T-helper 17 cell (primary cell): Measurements from ENCODE around the gene IRGQ. TPM values are rescaled to one million over a fixed set of nuclear protein-coding genes. Genes with fewer than 3 reads are reported as not detected.
"Not testable (repeated sequence)": the region's sequence is repeated elsewhere in the genome, so short reads cannot be mapped to it uniquely, and the experiment has no call there.

Experiments
- ATAC-seq: fragments of 150-1000 bp; cut with Tn5 transposase; 2 replicates; pipeline ENCODE4 v1.10.0; 2021; ENCODE audit warnings: mild to moderate bottlenecking, moderate library complexity
- DNase-seq, 3 donors: peaks; one replicate each; pipeline versions ENCODE4 v3.0.0 to v3.0.0-alpha.2; 2020 to 2021
- H3K9me3 ChIP-seq: one replicate; pipeline ENCODE4 v1.7.0; 2013; ENCODE audit warnings: low read length, mild to moderate bottlenecking; ENCODE audit not compliant: control insufficient read depth, poor library complexity, severe bottlenecking
- H3K27ac Mint-ChIP-seq: one replicate; pipeline ENCODE4 v1.8.0; 2022; ENCODE audit warnings: mild to moderate bottlenecking, moderate library complexity, mixed read lengths
- H3K27me3 Mint-ChIP-seq: one replicate; pipeline ENCODE4 v1.8.0; 2022; ENCODE audit warnings: mixed read lengths
- H3K36me3 Mint-ChIP-seq: one replicate; pipeline ENCODE4 v1.8.0; 2022; ENCODE audit warnings: low read depth, mixed read lengths
- H3K4me1 Mint-ChIP-seq: one replicate; pipeline ENCODE4 v1.8.0; 2022; ENCODE audit warnings: mild to moderate bottlenecking, mixed read lengths
- H3K4me3 Mint-ChIP-seq: one replicate; pipeline ENCODE4 v1.8.0; 2022; ENCODE audit warnings: mild to moderate bottlenecking, moderate library complexity, mixed read lengths
- total RNA-seq, 4 donors: library from RNA in 2 of 4; stranded (reverse) in 2 of 4; gene quantifications; one replicate each; pipeline ENCODE4 v1.2.3 and lab custom pipeline; 2022 to 2026

The IRGQ gene
- total RNA-seq, 2 donors from 2014 or later, result 49.9 to 51.1 TPM

DNA sequence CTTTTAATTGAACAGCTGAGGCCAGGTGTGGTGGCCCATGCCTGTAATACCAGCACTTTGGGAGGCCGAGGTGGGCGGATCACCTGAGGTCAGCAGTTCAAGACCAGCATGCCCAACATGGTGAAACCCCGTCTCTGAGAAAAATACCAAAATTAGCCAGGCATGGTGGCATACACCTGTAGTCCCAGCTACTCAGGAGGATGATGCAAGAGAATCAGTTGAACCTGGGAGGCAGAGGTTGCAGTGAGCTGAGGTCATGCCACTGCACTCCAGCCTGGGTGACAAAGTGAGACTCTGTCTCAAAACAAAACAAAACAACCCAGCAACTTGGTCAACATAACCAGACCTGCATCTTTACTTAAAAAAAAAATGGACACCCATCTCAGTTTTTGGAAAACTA lies 8.9 kb downstream of the IRGQ start:
- H3K4me3 Mint-ChIP-seq, H3K36me3 Mint-ChIP-seq, H3K27ac Mint-ChIP-seq, H3K9me3 ChIP-seq, ATAC-seq, H3K27me3 Mint-ChIP-seq, DNase-seq: not testable (repeated sequence)
- peaks cover 16% of the 10 kb centered on the region for H3K4me1 Mint-ChIP-seq

DNA sequence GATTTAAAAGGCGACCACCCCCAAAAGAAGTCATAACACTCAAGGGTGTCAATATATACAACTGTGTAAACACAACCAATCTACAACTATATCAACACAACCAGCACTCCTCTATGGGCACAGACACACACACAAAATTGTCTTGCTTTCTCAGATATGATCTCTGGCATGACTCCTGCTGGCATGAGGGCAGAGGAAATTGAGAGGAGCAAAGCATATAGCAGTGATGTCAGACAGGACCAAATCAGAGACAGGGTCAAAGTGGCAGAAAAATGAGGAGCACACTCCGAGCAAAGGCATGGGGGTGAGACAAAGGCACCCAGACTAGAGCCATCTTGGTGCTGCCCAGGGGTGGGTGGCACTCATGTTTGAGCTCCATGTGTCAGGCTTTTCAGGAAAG lies 9.6 kb downstream of the IRGQ start:
- peaks cover 16% of the 10 kb centered on the region for H3K4me1 Mint-ChIP-seq
- H3K36me3 Mint-ChIP-seq, result peaks cover 3% of the 10 kb centered on the region
- no peaks in the 10 kb centered on the region for H3K27me3 Mint-ChIP-seq
- H3K27ac Mint-ChIP-seq, result no peak overlapping the region
- no peak for ATAC-seq
- H3K4me3 Mint-ChIP-seq, result no peak overlapping the region
- H3K9me3 ChIP-seq, result no peaks in the 10 kb centered on the region
- no peak for DNase-seq

DNA sequence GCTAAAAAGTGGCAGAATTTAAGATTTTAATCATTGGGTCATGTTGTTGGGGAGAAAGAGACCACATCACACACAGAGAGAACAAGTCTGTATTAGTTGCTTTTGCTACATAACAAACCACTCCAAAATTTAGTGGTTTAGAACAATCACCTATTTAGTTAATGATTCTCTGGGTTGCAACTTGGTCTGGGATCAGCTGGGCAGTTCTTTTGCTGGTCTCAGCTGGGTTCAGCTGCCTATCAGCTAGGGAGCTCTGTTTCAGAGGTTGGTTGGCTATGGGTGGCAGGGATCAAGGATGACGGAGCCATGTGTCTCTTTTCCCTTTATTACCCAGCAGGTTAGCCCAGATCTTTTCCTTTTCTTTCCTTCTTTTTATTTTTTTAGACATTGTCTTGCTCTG lies 11.4 kb downstream of the IRGQ start:
- H3K27ac Mint-ChIP-seq, result peak overlapping the region; percentile 47
- no peaks in the 10 kb centered on the region for H3K27me3 Mint-ChIP-seq
- H3K36me3 Mint-ChIP-seq, result peaks cover 3% of the 10 kb centered on the region
- ATAC-seq (no peak), DNase-seq (no peak)
- H3K4me1 Mint-ChIP-seq, result peaks cover 17% of the 10 kb centered on the region
- H3K9me3 ChIP-seq, result no peaks in the 10 kb centered on the region
- no peak overlapping the region for H3K4me3 Mint-ChIP-seq

DNA sequence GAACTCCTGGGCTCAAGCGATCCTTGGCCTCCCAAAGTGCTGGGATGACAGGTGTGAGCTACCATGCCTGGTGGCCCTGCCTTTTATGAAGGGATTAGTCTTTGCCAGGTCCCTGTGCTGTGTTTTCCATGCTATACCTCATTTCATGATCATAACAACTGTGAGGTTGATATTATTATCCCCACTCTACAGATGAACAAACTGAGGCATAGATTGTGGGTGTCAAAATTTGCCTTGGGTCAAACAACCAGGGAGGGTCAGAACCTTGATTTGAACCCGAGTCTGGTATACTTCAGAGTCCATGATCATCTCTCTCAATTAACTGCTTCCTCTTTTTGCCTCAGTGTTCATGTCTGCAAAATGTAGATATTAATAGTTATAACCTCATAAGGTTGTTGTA lies 13.4 kb downstream of the IRGQ start:
- DNase-seq, result no peak
- H3K27ac Mint-ChIP-seq, result peak overlapping the region; percentile 21
- ATAC-seq, result no peak
- no peaks in the 10 kb centered on the region for H3K27me3 Mint-ChIP-seq
- no peak overlapping the region for H3K4me3 Mint-ChIP-seq
- peaks cover 21% of the 10 kb centered on the region for H3K4me1 Mint-ChIP-seq
- H3K9me3 ChIP-seq, result no peaks in the 10 kb centered on the region
- H3K36me3 Mint-ChIP-seq, result peaks cover 3% of the 10 kb centered on the region

DNA sequence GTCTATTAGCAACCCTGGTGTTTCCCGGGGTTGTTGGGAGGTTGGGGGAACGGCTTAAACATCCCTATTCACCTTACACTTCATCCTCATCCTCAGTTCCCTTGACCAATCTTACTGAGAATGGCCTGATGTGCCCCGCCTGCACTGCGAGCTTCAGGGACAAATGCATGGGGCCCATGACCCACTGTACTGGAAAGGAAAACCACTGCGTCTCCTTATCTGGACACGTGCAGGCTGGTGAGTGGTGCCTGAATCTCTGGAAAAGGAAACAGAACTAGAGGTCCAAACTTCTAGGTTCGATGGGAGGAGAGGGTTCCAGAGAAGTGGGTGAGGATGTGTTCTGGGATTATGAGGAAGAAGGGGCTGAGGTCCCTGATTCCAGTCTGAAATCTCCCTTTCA lies 14.5 kb downstream of the IRGQ start:
- H3K9me3 ChIP-seq, result no peaks in the 10 kb centered on the region
- H3K27ac Mint-ChIP-seq, result peak overlapping the region; percentile 21
- peaks cover 22% of the 10 kb centered on the region for H3K4me1 Mint-ChIP-seq
- H3K36me3 Mint-ChIP-seq, result peaks cover 3% of the 10 kb centered on the region
- no peak for DNase-seq
- H3K27me3 Mint-ChIP-seq, result no peaks in the 10 kb centered on the region
- no peak overlapping the region for H3K4me3 Mint-ChIP-seq
- ATAC-seq, result no peak

DNA sequence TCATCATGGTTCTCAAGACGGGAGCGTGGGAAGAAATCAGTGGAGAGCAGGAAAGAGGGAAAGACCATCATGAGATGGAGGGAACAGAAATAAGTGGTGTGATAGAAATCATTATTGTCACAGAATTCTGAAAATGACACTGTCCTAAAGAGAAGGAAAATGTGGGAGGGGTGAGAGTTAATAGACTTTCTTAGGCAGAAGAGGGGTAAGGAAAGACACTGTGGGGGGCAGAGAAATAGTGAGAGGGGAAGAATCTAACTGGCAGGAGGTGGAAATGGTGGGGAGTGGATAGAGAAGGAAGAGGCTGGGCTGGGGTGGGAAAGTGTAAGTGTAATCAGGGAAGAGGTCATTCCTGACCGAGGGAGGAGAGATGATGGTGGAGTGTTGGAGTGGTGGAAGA lies 17.1 kb downstream of the IRGQ start:
- DNase-seq (no peak), ATAC-seq (no peak)
- Mint-ChIP-seq H3K4me3 (peak overlapping the region; percentile 8), H3K4me1 (peaks cover 26% of the 10 kb centered on the region), H3K27ac (peak overlapping the region; percentile 24), H3K27me3 (no peaks in the 10 kb centered on the region), H3K36me3 (no peaks in the 10 kb centered on the region)
- no peaks in the 10 kb centered on the region for H3K9me3 ChIP-seq

DNA sequence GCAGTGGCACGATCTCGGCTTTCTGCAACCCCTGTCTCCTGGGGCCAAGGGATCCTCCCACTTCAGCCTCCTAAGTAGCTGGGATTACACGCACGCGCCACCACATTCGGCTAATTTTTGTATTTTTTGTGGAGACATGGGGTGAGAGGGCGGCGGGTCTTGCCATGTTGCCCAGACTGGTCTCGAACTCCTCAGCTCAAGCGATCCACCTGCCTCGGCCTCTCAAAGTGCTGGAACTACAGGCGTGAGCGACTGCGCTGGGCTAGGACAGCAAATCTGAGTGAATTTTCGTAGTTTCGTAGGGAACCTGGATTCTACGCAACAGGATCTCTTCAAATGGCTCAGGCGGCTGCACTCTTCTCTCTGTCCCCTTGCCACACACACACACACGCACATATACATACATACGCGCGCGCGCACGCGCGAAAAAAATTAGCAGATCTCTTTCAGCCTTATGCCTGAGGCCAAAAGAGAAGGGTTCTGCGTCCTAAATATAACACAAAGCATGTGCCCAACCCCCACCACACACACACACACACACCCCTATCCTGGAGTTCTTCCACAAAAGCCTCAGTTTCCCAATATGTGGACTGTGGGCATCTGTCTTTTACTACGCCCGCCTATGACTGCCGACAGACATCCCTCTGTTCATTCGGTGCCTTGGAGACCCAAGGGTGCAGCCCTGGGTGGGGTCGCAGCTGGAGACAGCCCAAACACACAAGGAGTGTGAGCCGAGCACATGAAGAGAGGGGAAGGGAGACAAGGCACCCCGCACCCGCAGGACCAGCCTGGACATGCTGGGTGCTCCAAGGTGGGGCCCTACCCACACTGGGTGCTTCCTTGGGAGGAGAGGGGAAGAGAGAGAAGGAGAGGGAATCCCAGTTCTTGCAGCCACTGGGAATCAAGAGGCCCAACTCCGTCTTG lies 19.7 kb downstream of the IRGQ start:
- peaks cover 32% of the 10 kb centered on the region for H3K4me1 Mint-ChIP-seq
- DNase-seq, result no peak
- H3K4me3 Mint-ChIP-seq, result peak overlapping the region; percentile 97
- H3K27me3 Mint-ChIP-seq, result no peaks in the 10 kb centered on the region
- peaks cover 4% of the 10 kb centered on the region for H3K36me3 Mint-ChIP-seq
- peak; percentile 2 for ATAC-seq
- H3K27ac Mint-ChIP-seq, result peak overlapping the region; percentile 99
- H3K9me3 ChIP-seq, result no peaks in the 10 kb centered on the region

DNA sequence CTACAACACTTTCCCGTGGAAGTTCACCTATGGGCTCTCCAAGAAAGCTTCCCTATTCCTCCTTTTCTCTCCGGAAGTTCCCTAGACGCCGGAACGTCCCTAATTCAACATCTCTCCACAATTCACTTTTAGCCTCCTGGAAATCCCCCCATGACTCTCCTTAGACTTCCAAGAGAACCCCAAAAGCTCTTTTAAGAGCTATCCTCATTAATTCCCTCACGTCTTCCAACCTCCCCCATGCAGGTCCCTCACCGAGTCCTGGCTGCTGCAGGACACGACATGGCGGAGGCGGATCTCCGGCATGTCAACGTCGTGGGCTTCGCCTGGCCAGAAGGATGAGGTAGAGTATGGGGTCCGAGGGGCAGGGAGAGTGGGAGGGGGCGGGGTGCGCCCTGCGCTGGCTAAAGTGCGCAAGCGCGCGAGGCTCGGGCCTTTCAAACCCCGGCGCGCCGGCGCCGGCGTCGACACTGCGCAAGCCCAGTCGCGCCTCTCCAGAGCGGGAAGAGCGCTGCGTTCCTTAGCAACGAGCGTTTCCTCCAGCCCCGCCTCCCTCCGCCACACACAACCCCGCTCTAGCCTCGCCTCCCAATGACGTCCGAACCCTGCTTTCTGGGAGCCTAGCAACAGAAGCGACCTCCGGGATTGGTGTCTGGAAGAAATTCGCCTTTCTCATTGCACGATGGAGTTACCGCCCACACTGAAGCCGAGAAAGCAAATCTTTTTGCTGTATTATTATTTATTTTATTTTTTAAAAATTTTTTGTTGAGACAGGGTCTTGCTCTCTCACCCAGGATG lies 20.6 kb downstream of the IRGQ start, which contains the start of the genes PINLYP and XRCC1:
PINLYP (plus strand) TSS at position 646 of the 795 bp plus-strand sequence. CDS start 1,391 bp downstream, outside the sequence.
XRCC1 (minus strand) TSS at position 372 of the 795 bp plus-strand sequence; CDS start at position 303, 69 bp downstream.
- no peaks in the 10 kb centered on the region for H3K27me3 Mint-ChIP-seq
- H3K36me3 Mint-ChIP-seq, result peaks cover 6% of the 10 kb centered on the region
- H3K4me1 Mint-ChIP-seq, result peaks cover 34% of the 10 kb centered on the region
- peak; percentile 99 for ATAC-seq
- H3K9me3 ChIP-seq, result no peaks in the 10 kb centered on the region
- peak within 1 kb of the TSS; percentile 99 for H3K27ac Mint-ChIP-seq
- peak; percentile 92 to 96 (median 95) for DNase-seq
- peak within 1 kb of the TSS; percentile 97 for H3K4me3 Mint-ChIP-seq

DNA sequence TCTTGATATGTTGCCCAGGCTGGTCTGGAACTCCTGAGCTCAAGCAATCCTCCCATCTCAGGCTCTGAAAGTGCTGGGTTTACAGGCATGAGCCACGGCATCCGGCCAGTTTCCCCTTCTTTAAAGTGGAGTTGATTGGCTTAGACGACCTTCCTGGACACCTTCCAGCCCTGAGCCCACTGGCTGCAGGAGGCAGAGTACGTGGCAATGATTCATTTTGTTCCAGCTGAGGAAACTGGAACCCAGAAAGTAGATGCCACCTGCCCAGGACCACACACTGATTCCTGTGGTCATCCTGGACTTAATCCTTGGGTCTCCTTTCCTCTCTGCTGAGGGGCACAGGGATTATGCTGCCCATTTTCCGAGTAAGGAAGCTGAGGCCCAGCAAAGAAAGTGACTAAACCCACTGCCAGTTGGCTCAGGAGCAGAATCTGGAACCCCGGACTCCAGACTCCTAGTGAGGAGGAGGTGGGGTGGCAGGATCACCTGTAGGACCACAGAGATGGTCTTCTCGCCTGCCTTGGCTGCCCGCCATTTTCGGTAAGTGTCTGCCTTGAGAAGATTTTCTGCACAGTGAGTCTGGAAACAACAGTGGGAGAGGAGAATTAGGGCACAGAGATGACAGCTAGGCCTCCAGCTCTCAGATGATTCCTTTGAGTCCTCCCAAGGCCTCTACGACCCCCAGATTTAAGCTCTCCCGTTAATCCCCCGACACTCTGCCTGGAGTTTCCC lies 21.3 kb downstream of the IRGQ start:
- Mint-ChIP-seq H3K27ac (peak overlapping the region; percentile 99), H3K27me3 (no peaks in the 10 kb centered on the region), H3K36me3 (peaks cover 6% of the 10 kb centered on the region), H3K4me1 (peaks cover 32% of the 10 kb centered on the region), H3K4me3 (peak overlapping the region; percentile 97)
- no peaks in the 10 kb centered on the region for H3K9me3 ChIP-seq
- DNase-seq (no peak), ATAC-seq (no peak)

DNA sequence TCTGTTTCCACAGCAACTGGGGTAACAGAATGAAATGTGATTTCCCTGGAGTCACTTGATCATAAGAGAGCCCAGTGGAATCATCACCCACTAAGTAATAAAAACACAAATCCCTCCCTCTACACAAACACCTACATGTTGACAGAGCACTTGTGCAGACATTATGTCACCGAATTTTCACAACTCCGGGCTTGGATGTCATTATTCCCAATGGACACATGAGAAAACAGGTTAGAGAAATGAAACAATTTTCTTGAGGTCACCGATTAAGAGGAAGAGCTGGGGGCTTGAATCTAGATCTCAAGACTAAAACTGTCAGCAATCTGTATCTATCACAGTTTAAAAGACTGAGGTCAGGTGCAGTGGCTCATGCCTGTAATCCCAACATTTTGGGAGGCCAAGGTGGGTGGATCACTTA lies 23.8 kb downstream of the IRGQ start:
- H3K9me3 ChIP-seq, result no peaks in the 10 kb centered on the region
- Mint-ChIP-seq H3K27ac (no peak overlapping the region), H3K4me3 (peak overlapping the region; percentile 21), H3K4me1 (peaks cover 28% of the 10 kb centered on the region), H3K36me3 (peaks cover 6% of the 10 kb centered on the region), H3K27me3 (no peaks in the 10 kb centered on the region)
- DNase-seq (no peak), ATAC-seq (no peak)

DNA sequence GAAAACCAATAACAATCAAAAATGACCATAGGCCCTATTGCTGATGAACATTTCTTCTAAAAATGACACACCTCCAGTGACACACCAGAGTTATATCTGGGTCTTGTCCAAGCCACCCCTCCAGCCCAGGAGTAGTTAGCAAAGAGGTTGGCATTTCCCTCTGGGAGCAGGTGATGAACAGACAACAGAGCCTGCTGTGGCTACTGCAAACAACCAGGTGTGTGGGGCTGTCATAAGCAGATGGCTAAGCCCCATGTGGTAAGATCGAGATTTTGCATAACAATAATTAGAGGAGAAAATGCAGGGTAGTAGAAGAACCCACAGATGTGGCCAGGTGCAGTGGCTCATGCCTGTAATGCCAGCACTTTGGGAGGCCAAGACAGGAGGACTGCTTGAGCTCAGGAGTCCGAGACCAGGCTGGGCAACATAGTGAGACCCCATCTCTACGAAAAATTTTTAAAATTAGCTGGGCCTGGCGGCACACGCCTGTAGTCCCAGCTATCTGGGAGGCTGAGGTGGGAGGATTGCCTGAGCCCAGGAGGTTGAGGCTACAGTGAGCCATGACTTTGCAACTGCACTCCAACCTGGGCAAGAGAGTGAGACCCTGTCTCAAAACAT lies 25.7 kb downstream of the IRGQ start:
- H3K27ac Mint-ChIP-seq, result peak overlapping the region; percentile 49
- peaks cover 23% of the 10 kb centered on the region for H3K4me1 Mint-ChIP-seq

DNA sequence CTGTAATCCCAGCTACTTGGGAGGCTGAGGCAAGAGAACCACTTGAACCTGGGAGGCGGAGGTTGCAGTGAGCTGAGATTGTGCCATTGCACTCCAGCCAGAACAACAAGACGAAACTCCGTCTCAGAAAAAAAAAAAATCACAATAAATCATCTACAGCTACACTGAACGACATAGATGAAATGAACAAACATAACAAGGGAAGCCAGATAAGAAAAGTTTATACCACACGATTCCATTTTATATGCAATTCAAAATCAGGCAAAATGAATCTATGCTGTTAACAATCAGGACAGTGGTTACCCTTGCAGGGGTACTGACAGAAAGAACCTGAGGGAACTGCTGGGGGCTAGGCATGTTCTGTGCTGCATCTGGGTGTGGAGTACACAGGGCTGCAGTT lies 26.3 kb downstream of the IRGQ start:
- no peak for ATAC-seq
- no peak overlapping the region for H3K4me3 Mint-ChIP-seq
- peak overlapping the region; percentile 49 for H3K27ac Mint-ChIP-seq
- H3K36me3 Mint-ChIP-seq, result peaks cover 8% of the 10 kb centered on the region
- DNase-seq, result no peak
- peaks cover 22% of the 10 kb centered on the region for H3K4me1 Mint-ChIP-seq
- no peaks in the 10 kb centered on the region for H3K9me3 ChIP-seq
- H3K27me3 Mint-ChIP-seq, result no peaks in the 10 kb centered on the region

More for the DNA sequence above, 25.7 kb downstream of the IRGQ start:
- no peak overlapping the region for H3K4me3 Mint-ChIP-seq
- no peaks in the 10 kb centered on the region for H3K27me3 Mint-ChIP-seq
- H3K36me3 Mint-ChIP-seq, result peaks cover 8% of the 10 kb centered on the region
- no peaks in the 10 kb centered on the region for H3K9me3 ChIP-seq
- DNase-seq, result no peak
- ATAC-seq, result no peak
